ENCODE data around the gene HOXA10.

Gene HOXA10

GRCh38 chr7:27199849-27200760, 26.0 kb upstream of the HOXA10 start, which contains the start of gene HOXA13:
HOXA13 (minus strand) TSS chr7:27200091; CDS start chr7:27200077, 14 bp downstream.
- DNase-seq (no peak), ATAC-seq (replicated peaks) (peak; percentile 41 to 54)
- Mint-ChIP-seq H3K27me3 (peaks cover 81 to 83% of the 10 kb centered on the region in 2 donors), H3K4me3 (peak within 1 kb of the TSS; percentile 88 to 89), H3K9me3 (no peaks in the 10 kb centered on the region), H3K4me1 (peaks cover 36 to 54% of the 10 kb centered on the region in 2 donors), H3K36me3 (peaks cover 0 to 3% of the 10 kb centered on the region in 2 donors), H3K27ac (peak within 1 kb of the TSS; percentile 79)

- ATAC-seq (replicated peaks) = no peak
- H3K27me3 Mint-ChIP-seq = peaks cover 76 to 83% of the 10 kb centered on the region in 2 donors
- H3K4me3 Mint-ChIP-seq = peak overlapping the region; percentile 71 to 74
- H3K27ac Mint-ChIP-seq = peak overlapping the region; percentile 57
- DNase-seq = no peak
- H3K4me1 Mint-ChIP-seq = peaks cover 29 to 47% of the 10 kb centered on the region in 2 donors
- peaks cover 0 to 3% of the 10 kb centered on the region in 2 donors for H3K36me3 Mint-ChIP-seq
- H3K9me3 Mint-ChIP-seq = no peaks in the 10 kb centered on the region
Measured at GRCh38 chr7:27198871-27199801, 25.0 kb upstream of the HOXA10 start.

GRCh38 chr7:27198138-27198841, 24.2 kb upstream of the HOXA10 start:
- H3K4me3 Mint-ChIP-seq = peak overlapping the region; percentile 2 to 74
- peaks cover 0 to 3% of the 10 kb centered on the region in 2 donors for H3K36me3 Mint-ChIP-seq
- DNase-seq (no peak), ATAC-seq (replicated peaks) (no peak)
- no peaks in the 10 kb centered on the region for H3K9me3 Mint-ChIP-seq
- peak overlapping the region; percentile 66 for H3K27ac Mint-ChIP-seq
- peaks cover 67 to 78% of the 10 kb centered on the region in 2 donors for H3K27me3 Mint-ChIP-seq
- peaks cover 29 to 49% of the 10 kb centered on the region in 2 donors for H3K4me1 Mint-ChIP-seq

GRCh38 chr7:27197137-27198042, 23.3 kb upstream of the HOXA10 start:
- no peak overlapping the region for H3K27ac Mint-ChIP-seq
- peaks cover 0 to 3% of the 10 kb centered on the region in 2 donors for H3K36me3 Mint-ChIP-seq
- peaks cover 59 to 75% of the 10 kb centered on the region in 2 donors for H3K27me3 Mint-ChIP-seq
- no peaks in the 10 kb centered on the region for H3K9me3 Mint-ChIP-seq
- H3K4me1 Mint-ChIP-seq = peaks cover 29 to 51% of the 10 kb centered on the region in 2 donors
- ATAC-seq (replicated peaks) = no peak
- no peak for DNase-seq
- H3K4me3 Mint-ChIP-seq = no peak overlapping the region

- no peaks in the 10 kb centered on the region for H3K9me3 Mint-ChIP-seq
- no peak overlapping the region for H3K4me3 Mint-ChIP-seq
- H3K27me3 Mint-ChIP-seq = peaks cover 59 to 75% of the 10 kb centered on the region in 2 donors
- ATAC-seq (replicated peaks) (peak in 1 of 2 donors; percentile 37), DNase-seq (peak; percentile 58)
- H3K4me1 Mint-ChIP-seq = peaks cover 22 to 51% of the 10 kb centered on the region in 2 donors
- H3K27ac Mint-ChIP-seq = peak overlapping the region; percentile 71
- H3K36me3 Mint-ChIP-seq = peaks cover 0 to 4% of the 10 kb centered on the region in 2 donors
Measured at GRCh38 chr7:27196287-27196767, 22.2 kb upstream of the HOXA10 start.

- peaks cover 10 to 39% of the 10 kb centered on the region in 2 donors for H3K4me1 Mint-ChIP-seq
- peaks cover 59 to 73% of the 10 kb centered on the region in 2 donors for H3K27me3 Mint-ChIP-seq
- no peaks in the 10 kb centered on the region for H3K9me3 Mint-ChIP-seq
- H3K27ac Mint-ChIP-seq = no peak overlapping the region
- no peak overlapping the region for H3K4me3 Mint-ChIP-seq
- ATAC-seq (replicated peaks) (no peak), DNase-seq (no peak)
- H3K36me3 Mint-ChIP-seq = peaks cover under 1 to 5% of the 10 kb centered on the region in 2 donors
Measured at GRCh38 chr7:27194686-27195379, 20.7 kb upstream of the HOXA10 start.

GRCh38 chr7:27194002-27194352, 19.9 kb upstream of the HOXA10 start:
- H3K27me3 Mint-ChIP-seq = peaks cover 62 to 78% of the 10 kb centered on the region in 2 donors
- H3K4me1 Mint-ChIP-seq = peaks cover 15 to 44% of the 10 kb centered on the region in 2 donors

GRCh38 chr7:27193335-27194001, 19.3 kb upstream of the HOXA10 start:
- H3K4me3 Mint-ChIP-seq = peak overlapping the region; percentile 13 to 41
- H3K27ac Mint-ChIP-seq = peak overlapping the region; percentile 31
- no peaks in the 10 kb centered on the region for H3K9me3 Mint-ChIP-seq
- peaks cover 62 to 78% of the 10 kb centered on the region in 2 donors for H3K27me3 Mint-ChIP-seq
- no peak for ATAC-seq (replicated peaks)
- no peak for DNase-seq
- peaks cover 2% of the 10 kb centered on the region in 2 donors for H3K36me3 Mint-ChIP-seq
- peaks cover 17 to 45% of the 10 kb centered on the region in 2 donors for H3K4me1 Mint-ChIP-seq

More at GRCh38 chr7:27194002-27194352, 19.9 kb upstream of the HOXA10 start:
- peak overlapping the region; percentile 31 for H3K27ac Mint-ChIP-seq
- H3K4me3 Mint-ChIP-seq = no peak overlapping the region
- no peak for DNase-seq
- no peak for ATAC-seq (replicated peaks)
- H3K36me3 Mint-ChIP-seq = peaks cover 2% of the 10 kb centered on the region in 2 donors
- H3K9me3 Mint-ChIP-seq = no peaks in the 10 kb centered on the region

- Mint-ChIP-seq H3K4me3 (peak overlapping the region; percentile 62 to 66), H3K9me3 (no peaks in the 10 kb centered on the region), H3K36me3 (peaks cover 2% of the 10 kb centered on the region in 2 donors), H3K27me3 (peaks cover 62 to 78% of the 10 kb centered on the region in 2 donors), H3K4me1 (peaks cover 21 to 47% of the 10 kb centered on the region in 2 donors), H3K27ac (no peak overlapping the region)
- peak; percentile 33 to 55 for ATAC-seq (replicated peaks)
- DNase-seq = no peak
Measured at GRCh38 chr7:27192546-27193334, 18.6 kb upstream of the HOXA10 start.

GRCh38 chr7:27191833-27192545, 17.9 kb upstream of the HOXA10 start:
- Mint-ChIP-seq H3K36me3 (peaks cover 2% of the 10 kb centered on the region in 2 donors), H3K4me3 (peak overlapping the region; percentile 62 to 66), H3K27ac (peak overlapping the region; percentile 31), H3K4me1 (peaks cover 25 to 48% of the 10 kb centered on the region in 2 donors), H3K9me3 (no peaks in the 10 kb centered on the region), H3K27me3 (peaks cover 65 to 80% of the 10 kb centered on the region in 2 donors)
- DNase-seq (no peak), ATAC-seq (replicated peaks) (no peak)

Data from stimulated activated naive B cell treated with anti-CD40 and anti-IgM and Interleukin-4, amounts not matched to agents 10 μg/mL and 1 μg/mL and 100 μg/mL, for 72 hours (primary cell).